HG03135 (cell line): ENCODE data around the gene KBTBD6.
"Not testable (repeated sequence)": the region's sequence is repeated elsewhere in the genome, so short reads cannot be mapped to it uniquely, and the experiment has no call there.

Source experiments
- ATAC-seq: cut with Tn5 transposase; IDR thresholded peaks from one replicate; pipeline ENCODE4 v1.9.1; 2021; ENCODE audit warnings: mild to moderate bottlenecking, moderate library complexity; ENCODE audit not compliant: unreplicated experiment

KBTBD6 gene, protein sequence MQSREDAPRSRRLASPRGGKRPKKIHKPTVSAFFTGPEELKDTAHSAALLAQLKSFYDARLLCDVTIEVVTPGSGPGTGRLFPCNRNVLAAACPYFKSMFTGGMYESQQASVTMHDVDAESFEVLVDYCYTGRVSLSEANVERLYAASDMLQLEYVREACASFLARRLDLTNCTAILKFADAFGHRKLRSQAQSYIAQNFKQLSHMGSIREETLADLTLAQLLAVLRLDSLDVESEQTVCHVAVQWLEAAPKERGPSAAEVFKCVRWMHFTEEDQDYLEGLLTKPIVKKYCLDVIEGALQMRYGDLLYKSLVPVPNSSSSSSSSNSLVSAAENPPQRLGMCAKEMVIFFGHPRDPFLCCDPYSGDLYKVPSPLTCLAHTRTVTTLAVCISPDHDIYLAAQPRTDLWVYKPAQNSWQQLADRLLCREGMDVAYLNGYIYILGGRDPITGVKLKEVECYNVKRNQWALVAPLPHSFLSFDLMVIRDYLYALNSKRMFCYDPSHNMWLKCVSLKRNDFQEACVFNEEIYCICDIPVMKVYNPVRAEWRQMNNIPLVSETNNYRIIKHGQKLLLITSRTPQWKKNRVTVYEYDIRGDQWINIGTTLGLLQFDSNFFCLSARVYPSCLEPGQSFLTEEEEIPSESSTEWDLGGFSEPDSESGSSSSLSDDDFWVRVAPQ

DNA sequence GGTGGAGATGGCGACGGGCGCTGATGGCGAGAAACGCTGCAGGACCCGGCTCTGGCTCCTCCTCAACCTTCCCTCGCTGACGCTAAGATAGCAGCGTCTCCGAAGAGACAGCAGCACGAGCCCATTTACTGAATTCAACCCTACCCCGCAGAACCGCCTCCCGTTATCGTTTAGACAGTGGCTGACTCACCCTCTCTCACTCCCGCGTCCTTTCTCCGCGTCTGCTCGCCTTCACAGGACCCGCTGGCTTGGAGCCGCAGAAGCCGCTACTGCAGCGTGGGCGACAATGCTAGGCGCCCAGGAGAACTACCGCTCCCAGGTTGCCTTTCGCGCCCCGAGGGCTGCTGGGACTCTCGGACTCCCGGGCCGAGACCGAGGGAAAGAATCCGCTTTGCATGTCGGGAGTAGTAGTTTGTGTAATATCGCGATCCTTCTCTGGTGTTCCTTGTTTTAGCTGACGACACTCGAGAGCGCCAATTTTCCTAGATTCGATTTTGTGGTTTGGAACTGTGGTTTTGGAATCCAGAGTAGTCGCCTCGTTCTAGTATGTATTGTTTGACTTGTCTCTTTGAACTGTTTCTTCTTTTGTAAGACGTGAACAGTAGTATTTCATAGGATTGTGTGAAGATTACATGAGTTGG, at the start of gene KBTBD6:
Gene KBTBD6, minus strand, starts transcription at position 291 of the 641 bp plus-strand sequence. CDS start 291 bp downstream, outside the sequence.
- ATAC-seq, result peak; percentile 96

DNA sequence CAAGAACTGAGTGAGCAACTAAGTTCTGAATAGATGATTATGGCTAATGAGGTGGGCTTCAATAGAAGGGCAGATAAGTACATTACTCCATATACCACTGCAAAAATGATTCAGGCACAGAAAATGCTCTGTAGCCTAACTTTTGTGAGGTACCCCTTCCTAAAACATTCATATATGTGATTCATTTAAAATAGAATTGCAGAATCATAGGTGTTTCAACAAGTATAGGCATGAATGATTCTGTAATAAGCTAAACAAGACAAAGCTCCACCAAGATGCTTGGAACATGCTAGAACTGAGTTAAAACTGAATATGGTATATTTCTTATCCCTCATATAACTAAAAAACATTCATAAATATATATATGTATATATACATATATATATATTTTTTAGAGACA, 49.6 kb upstream of the KBTBD6 start:
- no peak for ATAC-seq

DNA sequence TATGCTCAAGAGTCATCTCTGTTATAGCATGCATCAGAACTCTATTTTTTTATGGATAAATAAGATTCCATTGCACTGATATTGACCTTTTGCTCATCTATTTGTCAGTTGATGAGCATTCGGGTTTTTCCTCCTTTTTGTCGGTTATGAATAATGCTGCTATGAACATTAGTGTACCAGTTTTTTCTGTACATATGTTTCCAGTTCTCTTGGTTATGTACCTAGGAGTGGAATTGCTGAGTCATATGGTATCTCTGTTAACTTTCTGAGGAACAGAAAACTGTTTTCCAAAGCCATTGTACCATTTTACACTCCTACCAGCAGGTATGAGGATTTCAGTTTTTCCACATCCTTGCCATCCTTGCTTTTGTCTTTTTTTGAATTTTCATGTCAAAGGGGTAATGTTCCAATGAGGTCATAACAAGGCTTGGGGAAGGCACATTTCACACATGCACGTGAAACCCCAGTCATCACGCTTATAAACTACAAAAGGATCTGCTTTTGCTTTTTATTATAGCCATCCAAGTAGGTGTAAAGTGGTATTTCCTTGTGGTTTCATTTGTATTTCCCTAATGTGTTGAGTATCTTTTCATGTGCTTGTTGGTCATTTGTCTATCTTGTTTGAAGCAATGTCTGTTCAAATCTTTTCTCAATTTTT, 47.1 kb upstream of the KBTBD6 start:
- no peak for ATAC-seq

DNA sequence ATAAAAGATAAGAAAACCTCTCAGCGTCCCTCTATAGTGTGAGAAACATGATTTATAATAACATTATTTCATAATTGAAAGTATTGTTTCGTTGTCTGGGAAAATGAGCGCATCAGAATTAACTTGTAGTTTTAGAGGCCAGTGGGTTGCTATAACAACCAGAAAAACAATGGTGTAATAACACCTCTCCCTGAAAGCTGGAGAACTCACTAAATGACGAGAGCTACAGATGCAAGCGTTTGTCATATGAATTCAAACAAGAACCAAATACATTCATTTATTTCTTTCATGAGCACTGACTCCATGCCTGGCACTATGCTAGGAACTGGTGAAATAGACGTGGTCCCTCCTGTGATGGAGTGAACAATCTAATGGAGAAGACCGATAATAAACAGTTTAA, 45.4 kb upstream of the KBTBD6 start:
- no peak for ATAC-seq

DNA sequence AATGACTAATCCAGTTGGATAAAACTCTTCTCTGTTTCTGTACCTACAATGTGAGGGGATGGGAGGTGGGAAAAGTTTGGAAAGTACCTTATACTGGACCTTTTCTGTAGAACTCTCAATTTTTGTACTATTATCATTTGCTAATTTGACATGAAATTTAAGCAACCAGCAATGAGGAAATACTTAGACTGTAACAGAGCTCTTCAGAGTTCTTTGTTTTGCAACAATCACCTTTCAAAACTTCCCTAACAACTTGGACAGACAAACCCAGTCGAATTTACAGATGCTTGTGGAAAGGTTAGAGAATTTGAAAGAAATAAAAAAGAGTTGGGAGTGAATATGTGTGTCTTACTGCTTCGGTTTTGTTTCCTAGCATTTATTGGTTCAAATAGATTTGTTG, 45.0 kb upstream of the KBTBD6 start:
- no peak for ATAC-seq

DNA sequence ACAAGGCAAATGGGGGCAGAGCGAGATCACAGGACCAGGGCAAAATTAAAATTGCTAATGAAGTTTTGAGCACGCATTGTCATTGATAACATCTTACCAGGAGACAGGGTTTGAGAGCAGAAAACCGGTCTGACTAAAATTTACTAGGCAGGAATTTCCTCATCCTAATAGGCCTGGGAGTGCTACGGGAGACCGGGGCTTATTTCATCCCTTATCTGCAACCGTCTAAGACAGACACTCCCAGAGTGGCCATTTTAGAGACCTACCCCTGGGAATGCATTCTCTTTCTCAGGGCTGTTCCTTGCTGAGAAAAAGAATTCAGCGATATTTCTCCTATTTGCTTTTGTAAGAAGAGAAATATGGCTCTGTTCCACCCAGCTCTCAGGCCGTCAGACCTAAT, 43.0 kb upstream of the KBTBD6 start:
- not testable (repeated sequence) for ATAC-seq

DNA sequence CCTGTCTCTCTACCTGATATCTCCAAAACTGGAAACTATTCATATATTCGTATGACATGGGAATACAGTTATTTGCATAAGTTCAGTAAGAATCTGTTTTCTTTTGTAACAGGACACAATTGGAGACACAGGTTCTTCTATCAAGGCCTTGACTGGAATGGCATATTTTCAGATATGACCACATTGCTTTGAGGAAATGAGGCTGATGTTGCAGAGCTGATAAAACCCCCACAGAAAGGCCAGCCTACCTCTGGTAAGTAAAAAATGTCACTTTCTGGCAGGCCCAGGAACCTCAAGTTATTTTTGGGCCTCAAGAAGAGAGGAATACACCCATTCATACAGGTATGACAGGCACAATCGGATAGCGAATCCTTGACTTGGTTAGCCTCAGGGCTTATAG, 29.5 kb upstream of the KBTBD6 start:
- no peak for ATAC-seq

DNA sequence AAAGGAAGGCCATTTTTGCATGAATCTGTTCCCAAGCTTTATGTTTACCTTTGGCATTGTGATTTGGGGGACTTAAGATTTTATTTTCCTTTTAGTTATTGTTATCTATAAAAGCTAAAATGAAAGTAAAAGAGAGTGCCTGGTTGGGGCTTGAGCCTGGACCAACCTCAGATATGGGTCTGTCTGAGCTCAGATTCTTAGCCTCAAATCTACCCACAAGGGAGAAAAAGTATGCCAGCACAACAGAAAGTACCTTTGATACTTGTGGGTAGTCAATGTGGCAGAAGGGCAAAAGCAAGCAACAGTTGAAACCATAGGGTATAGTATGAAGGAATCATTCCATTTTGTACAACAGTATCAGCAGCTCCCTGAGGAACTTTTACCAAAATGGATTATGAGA, 26.6 kb upstream of the KBTBD6 start:
- no peak for ATAC-seq

DNA sequence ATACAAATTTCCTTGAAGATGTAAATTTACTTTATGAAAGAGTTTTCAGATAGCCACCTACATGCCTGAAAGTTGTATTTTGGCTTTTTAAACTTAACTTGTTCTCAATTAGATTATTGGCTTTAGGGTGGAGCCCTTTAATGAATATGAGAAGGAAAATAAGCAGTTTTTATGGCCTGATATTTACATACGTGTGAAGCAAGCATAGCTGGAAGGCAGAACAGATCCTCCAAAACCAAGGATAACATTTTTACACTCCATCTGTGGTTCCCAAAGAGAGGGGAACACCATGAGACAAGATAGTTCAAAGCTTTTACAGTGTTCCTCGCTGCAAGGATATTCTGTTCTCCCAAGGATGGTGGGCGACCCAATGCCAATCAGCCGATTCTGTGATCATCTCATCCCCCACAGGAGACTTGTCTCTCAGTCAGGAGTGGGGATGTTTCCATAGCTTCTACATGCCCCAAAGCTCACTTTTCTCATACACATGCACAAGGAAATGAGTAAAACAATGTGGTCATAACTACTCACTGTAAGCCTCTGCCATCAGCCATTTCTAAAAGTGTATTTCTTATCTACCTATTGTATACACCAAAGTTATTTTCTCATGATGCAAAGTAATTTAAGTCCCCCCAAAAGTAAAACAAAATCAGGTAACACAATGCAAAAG, 24.6 kb upstream of the KBTBD6 start:
- no peak for ATAC-seq

DNA sequence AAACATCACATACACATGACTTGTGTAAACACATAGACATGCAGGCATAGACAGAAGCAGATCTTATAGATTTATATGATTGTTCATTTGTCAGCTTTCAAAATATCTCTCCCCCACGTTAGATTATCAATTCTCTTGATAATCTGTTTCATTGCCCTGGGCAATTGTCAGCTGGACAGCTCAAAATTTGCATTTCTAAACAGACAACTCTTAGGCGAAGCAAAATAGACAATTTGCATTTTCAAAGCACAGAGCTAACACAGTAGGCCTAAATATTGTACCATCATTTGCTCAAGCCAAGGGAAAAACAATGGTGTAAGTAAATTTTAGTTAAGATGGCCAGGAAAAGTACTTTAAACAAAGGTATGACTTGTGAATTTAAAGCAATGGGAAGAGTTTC, 24.0 kb upstream of the KBTBD6 start:
- no peak for ATAC-seq

DNA sequence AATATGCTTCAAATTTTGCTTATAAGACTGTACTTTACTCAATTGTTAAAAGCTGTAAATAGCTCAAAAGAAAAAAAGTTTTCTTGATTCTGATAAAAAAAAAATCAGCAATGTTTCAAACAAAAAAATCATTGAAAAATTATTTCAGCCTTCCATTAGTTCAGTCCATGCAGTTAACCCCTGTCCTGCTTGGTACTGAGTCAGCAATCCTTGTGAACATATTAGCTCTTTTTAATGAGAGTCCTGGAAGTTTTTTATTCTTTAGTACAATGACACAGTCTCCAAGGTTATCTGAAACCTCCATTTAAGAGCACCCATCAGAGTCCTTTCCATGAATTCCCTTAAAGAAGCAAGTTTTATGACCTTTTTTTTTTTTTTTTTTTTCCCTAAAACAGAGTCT, 21.4 kb upstream of the KBTBD6 start:
- ATAC-seq, result no peak

DNA sequence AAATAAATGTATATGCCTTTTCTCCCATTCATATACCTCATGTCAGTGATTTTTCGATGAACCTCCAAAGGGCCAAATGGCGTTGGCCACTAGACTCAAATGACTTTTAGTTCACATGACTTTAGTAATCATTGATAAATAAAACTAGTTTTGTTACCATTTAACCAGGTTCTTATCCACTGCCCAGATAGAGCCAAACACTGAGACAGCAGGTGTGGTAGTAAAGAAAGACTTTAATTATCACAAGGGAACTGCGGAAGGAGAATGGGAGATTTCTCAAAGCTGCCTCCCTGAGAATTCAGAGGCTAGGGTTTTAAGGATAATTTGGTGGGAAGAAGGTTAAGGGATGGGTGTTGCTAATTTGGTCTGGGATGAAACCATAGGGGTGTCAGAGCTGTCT, 19.4 kb upstream of the KBTBD6 start:
- no peak for ATAC-seq

DNA sequence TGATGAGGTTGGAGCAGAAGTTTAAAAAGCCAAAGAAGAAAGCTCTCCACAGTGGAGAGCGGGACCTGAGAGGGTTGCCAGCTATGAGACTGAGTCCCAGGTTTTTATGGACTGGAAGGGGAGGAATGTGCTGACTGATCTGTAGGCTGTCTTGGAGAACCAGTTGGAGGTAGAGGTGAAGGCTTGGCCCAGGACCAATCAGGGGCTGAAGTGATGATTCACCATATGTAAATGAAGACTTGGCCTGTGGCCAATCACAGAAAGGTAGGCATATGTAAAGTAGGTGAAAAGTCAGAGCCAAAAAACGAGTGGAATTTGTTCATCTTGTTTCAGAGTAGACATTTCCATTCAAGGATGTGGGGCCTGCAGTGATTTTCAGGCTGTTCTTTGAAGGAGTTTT, 17.5 kb upstream of the KBTBD6 start:
- no peak for ATAC-seq

DNA sequence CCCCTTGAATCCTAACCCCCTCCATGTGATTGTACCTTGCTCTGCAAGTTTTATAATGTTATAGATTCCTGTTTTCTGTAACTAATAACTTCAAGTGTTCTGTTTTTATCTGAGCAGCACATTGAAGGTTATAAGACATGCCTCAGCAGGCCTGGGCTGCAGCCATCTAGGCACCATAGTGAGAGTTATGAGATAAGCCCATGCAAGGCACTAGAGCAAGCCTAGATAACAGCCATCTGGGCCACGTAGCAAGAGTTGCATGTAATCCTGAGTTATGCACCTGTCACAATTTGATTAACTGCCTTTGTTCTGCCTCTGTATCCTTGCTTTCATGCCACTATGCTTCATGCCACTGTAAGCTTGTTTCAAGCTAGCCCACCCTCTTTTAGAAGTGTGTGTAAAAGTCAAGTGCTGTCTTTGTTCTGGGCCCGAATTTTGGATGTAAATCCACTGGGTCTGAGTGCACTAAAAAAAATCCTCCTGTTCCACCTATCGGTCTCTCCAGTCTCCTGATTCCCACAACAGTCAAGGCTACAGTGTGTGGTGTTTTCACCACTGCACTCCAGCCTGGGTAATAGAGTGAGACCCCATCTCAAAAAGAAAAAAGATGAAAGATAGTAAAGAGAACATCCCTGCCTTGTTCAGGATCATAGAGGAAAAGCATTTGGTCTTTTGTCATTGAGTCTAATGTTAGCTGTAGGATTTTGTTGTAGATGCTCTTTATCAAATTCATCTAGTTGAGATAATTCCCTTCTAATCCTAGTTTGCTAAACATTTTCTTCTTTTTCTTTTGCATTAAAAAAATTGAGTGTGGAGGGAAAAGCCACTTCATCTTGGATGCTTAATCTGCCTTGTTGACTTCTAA, 16.0 kb upstream of the KBTBD6 start:
- no peak for ATAC-seq

DNA sequence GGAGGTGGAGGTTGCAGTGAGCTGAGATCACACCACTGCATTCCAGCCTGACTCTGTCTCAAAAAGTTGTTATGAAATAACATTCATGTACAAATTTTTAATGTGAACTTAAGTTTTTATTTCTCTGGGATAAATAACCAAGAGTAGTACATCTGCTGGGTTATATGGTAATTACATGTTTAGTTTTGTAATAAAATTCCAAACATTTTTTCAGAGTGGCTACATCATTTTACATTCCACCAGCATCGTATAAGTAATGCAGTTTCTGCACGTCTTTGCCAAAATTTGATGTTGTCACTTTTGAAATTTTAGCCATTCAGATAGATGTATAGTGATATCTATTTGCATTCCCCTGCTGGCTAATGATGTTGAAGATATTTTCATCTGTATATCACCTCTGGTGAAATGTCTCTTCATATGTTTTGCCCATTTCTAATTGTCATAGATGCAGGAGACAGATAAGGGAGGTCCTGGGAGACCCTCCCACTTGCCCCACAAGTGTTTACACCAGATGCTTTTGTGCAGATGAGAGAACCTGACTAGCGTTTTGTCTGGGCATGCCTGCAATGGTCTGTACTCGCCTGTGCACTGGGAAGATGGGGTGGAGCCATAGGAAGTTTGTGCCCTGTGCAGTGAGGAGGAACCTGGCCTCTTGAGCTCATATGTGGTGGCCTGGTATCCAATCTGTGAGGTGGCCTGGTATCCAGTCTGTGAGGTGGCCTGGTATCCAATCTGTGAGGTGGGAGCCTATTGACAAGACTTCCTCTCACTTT, 12.7 kb upstream of the KBTBD6 start:
- no peak for ATAC-seq

DNA sequence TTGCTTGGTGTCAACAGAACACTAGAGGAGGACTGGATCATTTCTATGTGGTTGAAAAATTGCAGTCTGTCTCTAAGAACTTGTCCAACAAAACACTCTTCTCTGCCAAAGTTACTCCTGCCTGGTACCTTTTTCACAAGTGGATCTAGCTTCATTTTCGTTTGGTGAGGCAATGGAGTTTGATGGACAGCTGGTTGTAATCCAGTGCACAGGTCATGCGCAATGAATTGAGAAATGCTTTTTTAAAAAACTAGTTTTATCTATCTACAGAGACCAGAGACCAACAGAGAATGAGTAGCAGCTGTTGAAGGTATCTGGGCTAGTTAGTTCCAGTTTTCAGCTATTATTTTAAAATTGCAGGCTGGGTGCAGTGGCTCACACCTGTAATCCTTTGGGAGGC, 12.0 kb upstream of the KBTBD6 start:
- ATAC-seq, result no peak

DNA sequence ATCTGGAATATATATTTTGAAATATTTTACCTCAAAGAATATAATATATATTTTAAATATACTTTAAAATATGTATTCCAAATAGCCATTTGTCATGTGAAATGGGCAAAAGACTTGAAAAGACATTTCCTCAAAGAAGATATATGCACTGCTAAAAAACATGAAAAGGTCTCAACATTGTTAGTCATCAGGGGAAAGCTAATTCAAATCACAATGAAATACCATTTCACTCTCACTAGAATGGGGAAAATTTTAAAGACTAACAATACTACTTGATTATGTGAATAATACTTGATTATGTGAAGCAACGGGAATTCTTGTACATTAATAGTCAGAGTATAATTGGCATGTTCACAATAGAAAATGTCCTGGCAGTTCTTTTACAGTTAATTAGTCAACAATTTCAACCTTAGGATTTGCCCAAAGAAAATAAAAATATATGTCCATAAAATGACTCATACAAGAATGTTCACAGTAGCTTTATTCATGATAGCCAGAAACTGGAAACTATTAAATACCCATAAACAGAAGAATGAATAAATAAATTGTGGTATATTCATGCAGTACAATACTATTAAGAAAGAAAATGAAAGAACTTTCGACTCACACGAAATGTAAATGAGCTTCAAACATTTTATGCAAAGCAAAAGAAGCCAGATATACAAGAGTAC, 6.8 kb upstream of the KBTBD6 start:
- no peak for ATAC-seq

DNA sequence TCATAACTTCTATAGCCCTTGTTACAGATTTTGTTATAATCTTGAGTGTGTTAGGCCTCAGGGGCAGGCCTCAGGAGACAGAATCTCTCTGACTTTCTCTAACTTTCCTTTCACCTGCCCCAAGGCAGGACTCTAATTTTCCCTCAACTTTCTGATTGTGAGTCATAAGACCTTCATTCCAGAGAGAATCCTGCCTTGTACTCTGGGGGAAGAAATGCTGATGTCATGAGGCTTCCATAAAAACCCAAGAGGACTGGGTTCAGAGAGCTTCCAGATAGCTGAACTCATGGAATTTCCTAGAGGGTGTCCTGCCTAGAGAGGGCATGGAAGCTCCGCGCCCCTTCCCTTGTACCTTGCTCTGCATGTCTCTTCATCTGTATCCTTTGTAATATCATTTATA, 5.3 kb upstream of the KBTBD6 start:
- no peak for ATAC-seq

DNA sequence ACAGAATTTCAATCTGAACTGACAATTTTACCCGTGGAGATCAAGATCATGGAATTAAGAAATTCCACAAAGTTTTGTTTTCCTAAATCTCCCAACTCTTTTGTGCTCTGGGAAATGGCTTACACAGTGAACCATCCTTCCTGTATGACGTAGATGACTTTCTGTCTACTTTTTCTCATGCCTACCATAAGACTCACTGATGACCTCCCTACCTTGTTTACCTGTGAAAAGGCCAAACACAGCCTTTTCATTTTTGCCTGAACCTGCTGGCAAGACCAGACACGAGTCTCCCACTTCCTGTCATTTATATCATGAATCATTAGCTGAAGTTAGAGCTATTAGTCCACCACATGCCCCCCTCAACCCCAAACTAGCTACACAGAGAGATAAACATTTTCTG, 4.6 kb upstream of the KBTBD6 start:
- no peak for ATAC-seq
